ENCODE measurements around the gene PPARD.
"Not testable (repeated sequence)": the region's sequence is repeated elsewhere in the genome, so short reads cannot be mapped to it uniquely, and the experiment has no call there.

The PPARD gene

GRCh38 chr6:35308543-35308942 lies 33.8 kb upstream of the PPARD start:
- not testable (repeated sequence) for DNase-seq, H3K4me3 Mint-ChIP-seq, ATAC-seq, H3K27ac Mint-ChIP-seq, H3K9me3 Mint-ChIP-seq, H3K27me3 Mint-ChIP-seq
- H3K4me1 Mint-ChIP-seq, result peaks cover 87% of the 10 kb centered on the region

GRCh38 chr6:35309611-35310264 lies 32.6 kb upstream of the PPARD start:
- no peak for DNase-seq
- Mint-ChIP-seq H3K27me3 (no peaks in the 10 kb centered on the region), H3K4me3 (peak overlapping the region; percentile 77), H3K4me1 (peaks cover 87% of the 10 kb centered on the region), H3K9me3 (no peaks in the 10 kb centered on the region), H3K27ac (peak overlapping the region; percentile 97)
- no peak for ATAC-seq

GRCh38 chr6:35310265-35310831 lies 32.0 kb upstream of the PPARD start:
- H3K4me3 Mint-ChIP-seq, result peak overlapping the region; percentile 77
- H3K27me3 Mint-ChIP-seq, result no peaks in the 10 kb centered on the region
- H3K9me3 Mint-ChIP-seq, result no peaks in the 10 kb centered on the region
- ATAC-seq (peak; percentile 67), DNase-seq (peak in 1 of 2 donors; percentile 28)
- H3K4me1 Mint-ChIP-seq, result peaks cover 93% of the 10 kb centered on the region
- peak overlapping the region; percentile 97 for H3K27ac Mint-ChIP-seq

- DNase-seq (peak; percentile 25 to 57), ATAC-seq (peak; percentile 90)
- peaks cover 96% of the 10 kb centered on the region for H3K4me1 Mint-ChIP-seq
- no peaks in the 10 kb centered on the region for H3K27me3 Mint-ChIP-seq
- peak overlapping the region; percentile 97 for H3K27ac Mint-ChIP-seq
- no peaks in the 10 kb centered on the region for H3K9me3 Mint-ChIP-seq
- peak overlapping the region; percentile 77 for H3K4me3 Mint-ChIP-seq
Measured at GRCh38 chr6:35311390-35312075, 30.8 kb upstream of the PPARD start.

- no peak for ATAC-seq
- H3K27me3 Mint-ChIP-seq, result no peaks in the 10 kb centered on the region
Measured at GRCh38 chr6:35312076-35312800, 30.1 kb upstream of the PPARD start.

GRCh38 chr6:35312807-35313206 lies 29.6 kb upstream of the PPARD start:
- Mint-ChIP-seq H3K27ac (peak overlapping the region in 1 of 2 donors; percentile 9), H3K4me3 (peak overlapping the region; percentile 77), H3K4me1 (peaks cover 96% of the 10 kb centered on the region), H3K27me3 (no peaks in the 10 kb centered on the region), H3K9me3 (no peaks in the 10 kb centered on the region)
- ATAC-seq (no peak), DNase-seq (no peak)

More at GRCh38 chr6:35312076-35312800, 30.1 kb upstream of the PPARD start:
- H3K4me3 Mint-ChIP-seq, result peak overlapping the region; percentile 77
- no peaks in the 10 kb centered on the region for H3K9me3 Mint-ChIP-seq
- H3K4me1 Mint-ChIP-seq, result peaks cover 96% of the 10 kb centered on the region
- H3K27ac Mint-ChIP-seq, result peak overlapping the region; percentile 97
- DNase-seq, result no peak

GRCh38 chr6:35317483-35318195 lies 24.7 kb upstream of the PPARD start:
- ATAC-seq, result no peak
- Mint-ChIP-seq H3K27me3 (no peaks in the 10 kb centered on the region), H3K27ac (peak overlapping the region in 1 of 2 donors; percentile 96), H3K4me1 (peaks cover 59% of the 10 kb centered on the region), H3K4me3 (no peak overlapping the region), H3K9me3 (no peaks in the 10 kb centered on the region)
- no peak for DNase-seq

GRCh38 chr6:35318196-35319171 lies 23.9 kb upstream of the PPARD start:
- ATAC-seq (no peak), DNase-seq (no peak)
- H3K9me3 Mint-ChIP-seq, result no peaks in the 10 kb centered on the region
- no peaks in the 10 kb centered on the region for H3K27me3 Mint-ChIP-seq
- H3K27ac Mint-ChIP-seq, result peak overlapping the region in 1 of 2 donors; percentile 96
- peaks cover 50% of the 10 kb centered on the region for H3K4me1 Mint-ChIP-seq
- no peak overlapping the region for H3K4me3 Mint-ChIP-seq

GRCh38 chr6:35319346-35320030 lies 22.9 kb upstream of the PPARD start:
- DNase-seq (no peak), ATAC-seq (no peak)
- Mint-ChIP-seq H3K27me3 (no peaks in the 10 kb centered on the region), H3K4me1 (peaks cover 40% of the 10 kb centered on the region), H3K27ac (peak overlapping the region in 1 of 2 donors; percentile 36), H3K9me3 (no peaks in the 10 kb centered on the region), H3K4me3 (no peak overlapping the region)

GRCh38 chr6:35320031-35320410 lies 22.3 kb upstream of the PPARD start:
- H3K27ac Mint-ChIP-seq, result no peak overlapping the region
- DNase-seq, result no peak
- peaks cover 35% of the 10 kb centered on the region for H3K4me1 Mint-ChIP-seq
- no peaks in the 10 kb centered on the region for H3K27me3 Mint-ChIP-seq
- H3K4me3 Mint-ChIP-seq, result no peak overlapping the region
- no peaks in the 10 kb centered on the region for H3K9me3 Mint-ChIP-seq
- no peak for ATAC-seq

- Mint-ChIP-seq H3K27me3 (no peaks in the 10 kb centered on the region), H3K4me3 (no peak overlapping the region), H3K4me1 (peaks cover 26% of the 10 kb centered on the region), H3K9me3 (no peaks in the 10 kb centered on the region), H3K27ac (peak overlapping the region in 1 of 2 donors; percentile 90)
- ATAC-seq, result no peak
- no peak for DNase-seq
Measured at GRCh38 chr6:35321091-35321490, 21.3 kb upstream of the PPARD start.

GRCh38 chr6:35327349-35328027 lies 14.9 kb upstream of the PPARD start:
- H3K27me3 Mint-ChIP-seq, result no peaks in the 10 kb centered on the region
- H3K4me1 Mint-ChIP-seq, result peaks cover 20% of the 10 kb centered on the region
- peak; percentile 56 to 75 for DNase-seq
- H3K9me3 Mint-ChIP-seq, result no peaks in the 10 kb centered on the region
- peak overlapping the region in 1 of 2 donors; percentile 24 for H3K4me3 Mint-ChIP-seq
- H3K27ac Mint-ChIP-seq, result peak overlapping the region; percentile 79 to 90
- peak; percentile 95 for ATAC-seq

GRCh38 chr6:35328108-35328723 lies 14.1 kb upstream of the PPARD start:
- ATAC-seq, result no peak
- Mint-ChIP-seq H3K4me1 (peaks cover 20% of the 10 kb centered on the region), H3K27ac (peak overlapping the region; percentile 1 to 4)

More at GRCh38 chr6:35328108-35328723, 14.1 kb upstream of the PPARD start:
- no peak for DNase-seq
- no peaks in the 10 kb centered on the region for H3K9me3 Mint-ChIP-seq
- H3K27me3 Mint-ChIP-seq, result no peaks in the 10 kb centered on the region
- H3K4me3 Mint-ChIP-seq, result no peak overlapping the region
